ENCODE measurements around the gene ARHGAP27. TPM values are rescaled to one million over a fixed set of nuclear protein-coding genes. Genes with fewer than 3 reads are reported as not detected.

The ARHGAP27 gene
- total RNA-seq, 4 donors from 2014 or later, result 31.5 to 38.6 (median 33.1) TPM

DNA sequence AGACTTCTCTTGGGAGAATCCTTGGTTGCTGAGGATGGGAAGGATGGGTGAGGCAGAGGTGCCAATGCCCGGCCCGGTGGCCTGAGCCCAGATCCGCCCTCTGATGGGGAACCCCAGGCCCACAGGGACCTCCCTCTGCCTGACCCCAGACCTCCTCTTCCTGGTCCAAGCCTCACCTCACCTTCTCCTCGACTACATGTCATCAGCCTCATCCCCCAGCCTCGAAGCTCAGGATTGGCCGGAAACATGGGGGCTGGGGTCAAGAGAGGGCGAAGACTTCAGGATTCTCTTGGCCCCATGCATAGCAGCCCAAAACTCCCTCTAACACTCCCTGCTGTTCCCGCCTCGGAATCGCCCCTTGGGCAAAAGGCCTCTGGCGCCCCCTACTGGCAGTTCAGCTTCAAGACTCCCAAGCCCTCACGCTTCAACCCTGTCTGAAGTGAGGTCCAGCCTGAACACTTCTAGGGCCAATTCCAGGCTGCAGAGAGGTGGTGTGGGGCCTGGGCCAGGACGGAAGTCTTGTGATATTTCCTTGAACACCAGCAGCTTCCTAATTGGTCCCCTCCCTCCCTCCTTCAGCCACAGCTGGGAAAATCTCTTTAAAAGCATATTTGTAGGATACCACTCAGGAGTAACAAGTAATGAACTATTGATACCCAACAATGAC, 47.2 kb downstream of the ARHGAP27 start:
- intact Hi-C loops (cut with DNase I), result loop anchor here (2.0 to 10.0 kb wide), 3 partner anchors 109 to 241 kb away; partner anchors contain the start of gene HEXIM1
- TF ChIP-seq, protein P1, sequence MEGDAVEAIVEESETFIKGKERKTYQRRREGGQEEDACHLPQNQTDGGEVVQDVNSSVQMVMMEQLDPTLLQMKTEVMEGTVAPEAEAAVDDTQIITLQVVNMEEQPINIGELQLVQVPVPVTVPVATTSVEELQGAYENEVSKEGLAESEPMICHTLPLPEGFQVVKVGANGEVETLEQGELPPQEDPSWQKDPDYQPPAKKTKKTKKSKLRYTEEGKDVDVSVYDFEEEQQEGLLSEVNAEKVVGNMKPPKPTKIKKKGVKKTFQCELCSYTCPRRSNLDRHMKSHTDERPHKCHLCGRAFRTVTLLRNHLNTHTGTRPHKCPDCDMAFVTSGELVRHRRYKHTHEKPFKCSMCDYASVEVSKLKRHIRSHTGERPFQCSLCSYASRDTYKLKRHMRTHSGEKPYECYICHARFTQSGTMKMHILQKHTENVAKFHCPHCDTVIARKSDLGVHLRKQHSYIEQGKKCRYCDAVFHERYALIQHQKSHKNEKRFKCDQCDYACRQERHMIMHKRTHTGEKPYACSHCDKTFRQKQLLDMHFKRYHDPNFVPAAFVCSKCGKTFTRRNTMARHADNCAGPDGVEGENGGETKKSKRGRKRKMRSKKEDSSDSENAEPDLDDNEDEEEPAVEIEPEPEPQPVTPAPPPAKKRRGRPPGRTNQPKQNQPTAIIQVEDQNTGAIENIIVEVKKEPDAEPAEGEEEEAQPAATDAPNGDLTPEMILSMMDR (IDR thresholded peaks at IDR 0.05), result peak; percentile 92 to 97 (median 96)
- no peak for TF ChIP-seq POLR2A (IDR thresholded peaks at IDR 0.05)
- WGBS, 2 donors, result 13% methylated on average over 12 to 13 of the region's 13 CpGs
- Histone ChIP-seq H3K36me3 (no peaks in the 10 kb centered on the region), H3K9me3 (no peaks in the 10 kb centered on the region), H3K27me3 (no peaks in the 10 kb centered on the region), H3K27ac (no peak overlapping the region), H3K4me3 (replicated peaks in 1 of 3) (no peak overlapping the region), H3K4me1 (peaks cover 0 to 15% of the 10 kb centered on the region in 2 donors)
- DNase-seq, result peak; percentile 84 to 91

GRCh38 chr17:45384789-45385262, 47.8 kb downstream of the ARHGAP27 start:
- Histone ChIP-seq H3K4me1 (peaks cover 0 to 15% of the 10 kb centered on the region in 2 donors), H3K9me3 (no peaks in the 10 kb centered on the region), H3K27me3 (no peaks in the 10 kb centered on the region), H3K36me3 (no peaks in the 10 kb centered on the region), H3K4me3 (replicated peaks in 1 of 3) (no peak overlapping the region), H3K27ac (no peak overlapping the region)
- intact Hi-C loops (cut with DNase I), result loop anchor here (2.0 to 10.0 kb wide), 3 partner anchors 108 to 240 kb away; partner anchors contain the start of gene HEXIM1
- 65 to 68% methylated on average over 16 to 20 of the region's 20 CpGs for WGBS, 2 donors
- peak; percentile 78 to 83 for DNase-seq
- TF ChIP-seq POLR2A (IDR thresholded peaks at IDR 0.05), result no peak

DNA sequence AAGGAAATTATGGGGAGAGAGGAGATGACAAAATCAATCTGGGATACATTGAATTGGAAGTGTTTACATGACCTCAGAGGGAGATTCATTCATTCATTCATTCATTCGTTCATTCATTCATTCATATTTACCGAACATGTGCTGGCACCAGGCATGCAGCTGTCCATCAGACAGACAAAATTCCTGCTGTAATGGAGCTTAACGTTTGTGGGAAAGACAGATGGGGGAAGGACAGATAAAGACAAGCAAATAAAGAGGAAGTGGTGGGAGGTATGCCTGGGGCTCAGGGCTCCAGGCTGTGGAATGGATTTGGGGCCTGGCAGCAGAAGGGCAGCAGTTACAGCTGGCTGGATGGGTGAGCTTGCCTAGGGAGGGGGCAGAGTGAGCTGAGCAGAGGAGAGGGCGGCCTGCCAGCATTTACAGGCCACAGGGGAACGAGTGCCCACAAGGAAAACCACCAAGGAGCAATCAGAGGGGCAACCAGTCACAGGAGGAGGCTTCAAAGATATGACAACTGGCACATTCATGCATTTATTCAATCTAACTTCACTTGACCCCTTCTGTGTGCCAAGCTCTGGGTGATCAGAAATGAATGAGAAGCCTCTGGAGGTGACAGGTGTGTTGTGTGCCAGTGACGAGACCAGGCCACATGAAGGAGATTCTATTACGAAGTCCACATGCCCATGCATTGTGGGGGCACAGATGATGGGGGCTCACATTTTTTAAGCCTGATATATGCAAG, 48.5 kb downstream of the ARHGAP27 start:
- intact Hi-C loops (cut with DNase I), result loop anchor here (2.0 to 10.0 kb wide), 3 partner anchors 107 to 239 kb away; partner anchors contain the start of gene HEXIM1
- H3K36me3 ChIP-seq, result no peaks in the 10 kb centered on the region
- no peak overlapping the region for H3K27ac ChIP-seq
- peaks cover 0 to 15% of the 10 kb centered on the region in 2 donors for H3K4me1 ChIP-seq
- no peaks in the 10 kb centered on the region for H3K27me3 ChIP-seq
- H3K4me3 ChIP-seq (replicated peaks in 1 of 3), result no peak overlapping the region
- no peaks in the 10 kb centered on the region for H3K9me3 ChIP-seq
- peak; percentile 82 to 87 for DNase-seq
- WGBS, 2 donors, result 46 to 51% methylated on average over 7 of the region's 7 CpGs
- TF ChIP-seq, protein P1 (IDR thresholded peaks at IDR 0.05), result no peak
- no peak for TF ChIP-seq POLR2A (IDR thresholded peaks at IDR 0.05)

DNA sequence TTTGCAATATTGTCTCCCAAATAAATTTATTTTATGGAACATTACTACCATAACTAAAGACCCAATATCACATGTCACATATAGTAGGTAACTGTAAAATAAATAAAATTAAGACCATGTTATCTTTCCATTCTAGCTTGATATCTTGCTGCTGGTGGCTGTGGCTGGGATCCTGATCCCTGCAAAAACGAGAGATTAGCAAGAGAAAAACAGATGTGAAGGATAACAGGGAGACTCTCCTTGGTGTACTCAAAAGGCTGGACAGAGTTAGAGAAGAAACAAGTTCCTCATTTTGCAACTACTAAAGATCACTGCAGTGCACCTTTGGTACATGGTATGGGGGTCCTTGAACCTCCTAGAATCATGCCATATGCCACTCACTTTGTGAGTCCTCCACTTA, 49.7 kb downstream of the ARHGAP27 start:
- intact Hi-C loops (cut with DNase I), result loop anchor here (10.0 kb wide), 1 partner anchor 238 kb away; the partner anchor contains the start of gene HEXIM1
- no peak for DNase-seq
- no peaks in the 10 kb centered on the region for H3K27me3 ChIP-seq
- no peak for TF ChIP-seq POLR2A (IDR thresholded peaks at IDR 0.05)
- TF ChIP-seq, protein P1 (IDR thresholded peaks at IDR 0.05), result no peak
- H3K4me3 ChIP-seq (replicated peaks in 1 of 3), result no peak overlapping the region
- peaks cover 0 to 15% of the 10 kb centered on the region in 2 donors for H3K4me1 ChIP-seq
- no peaks in the 10 kb centered on the region for H3K9me3 ChIP-seq
- no peak overlapping the region for H3K27ac ChIP-seq
- 70 to 86% methylated on average over 1 of the region's 1 CpG for WGBS, 2 donors
- H3K36me3 ChIP-seq, result no peaks in the 10 kb centered on the region

GRCh38 chr17:45382226-45382625, 50.4 kb downstream of the ARHGAP27 start:
- H3K27me3 ChIP-seq, result no peaks in the 10 kb centered on the region
- intact Hi-C loops (cut with DNase I), result loop anchor here (10.0 kb wide), 1 partner anchor 237 kb away; the partner anchor contains the start of gene HEXIM1
- H3K27ac ChIP-seq, result no peak overlapping the region
- no peaks in the 10 kb centered on the region for H3K36me3 ChIP-seq
- no peak overlapping the region for H3K4me3 ChIP-seq (replicated peaks in 1 of 3)
- no peak for DNase-seq
- WGBS, 2 donors, result 77 to 83% methylated on average over 3 of the region's 3 CpGs
- H3K9me3 ChIP-seq, result no peaks in the 10 kb centered on the region
- no peak for TF ChIP-seq POLR2A (IDR thresholded peaks at IDR 0.05)
- TF ChIP-seq, protein P1 (IDR thresholded peaks at IDR 0.05), result no peak
- H3K4me1 ChIP-seq, result peaks cover 0 to 15% of the 10 kb centered on the region in 2 donors
